Effector memory CD4-positive, alpha-beta T cell (primary cell): ENCODE measurements around the gene HERPUD1.
"Not testable (repeated sequence)": the region's sequence is repeated elsewhere in the genome, so short reads cannot be mapped to it uniquely, and the experiment has no call there.

Experiments used
- DNase-seq, 3 donors: peaks; one replicate each; pipeline ENCODE4 v3.0.0-alpha.2; 2020
- H3K27ac ChIP-seq: 2 replicates; pipeline ENCODE4 v1.7.0; 2013; ENCODE audit warnings: mild to moderate bottlenecking, low read length, moderate library complexity; ENCODE audit not compliant: insufficient read depth, poor library complexity, severe bottlenecking
- H3K27me3 ChIP-seq: replicated peaks from 2 replicates; pipeline ENCODE4 v1.7.0; 2013; ENCODE audit warnings: mild to moderate bottlenecking, low read length; ENCODE audit not compliant: insufficient read depth, control insufficient read depth, poor library complexity, severe bottlenecking
- H3K36me3 ChIP-seq: 2 replicates; pipeline ENCODE4 v1.7.0; 2013; ENCODE audit warnings: mild to moderate bottlenecking, low read length, moderate library complexity; ENCODE audit not compliant: control insufficient read depth, insufficient read depth
- H3K4me1 ChIP-seq: 2 replicates; pipeline ENCODE4 v1.7.0; 2013; ENCODE audit warnings: low read length, mild to moderate bottlenecking; ENCODE audit not compliant: control insufficient read depth, insufficient read depth, poor library complexity, severe bottlenecking
- H3K4me3 ChIP-seq: 2 replicates; pipeline ENCODE4 v1.7.0; 2013; ENCODE audit warnings: low read length, low read depth, mild to moderate bottlenecking; ENCODE audit not compliant: insufficient read depth, poor library complexity, severe bottlenecking
- H3K9me3 ChIP-seq: 2 replicates; pipeline ENCODE4 v1.7.0; 2013; ENCODE audit warnings: mild to moderate bottlenecking, low read length, moderate library complexity; ENCODE audit not compliant: control insufficient read depth

The HERPUD1 gene

DNA sequence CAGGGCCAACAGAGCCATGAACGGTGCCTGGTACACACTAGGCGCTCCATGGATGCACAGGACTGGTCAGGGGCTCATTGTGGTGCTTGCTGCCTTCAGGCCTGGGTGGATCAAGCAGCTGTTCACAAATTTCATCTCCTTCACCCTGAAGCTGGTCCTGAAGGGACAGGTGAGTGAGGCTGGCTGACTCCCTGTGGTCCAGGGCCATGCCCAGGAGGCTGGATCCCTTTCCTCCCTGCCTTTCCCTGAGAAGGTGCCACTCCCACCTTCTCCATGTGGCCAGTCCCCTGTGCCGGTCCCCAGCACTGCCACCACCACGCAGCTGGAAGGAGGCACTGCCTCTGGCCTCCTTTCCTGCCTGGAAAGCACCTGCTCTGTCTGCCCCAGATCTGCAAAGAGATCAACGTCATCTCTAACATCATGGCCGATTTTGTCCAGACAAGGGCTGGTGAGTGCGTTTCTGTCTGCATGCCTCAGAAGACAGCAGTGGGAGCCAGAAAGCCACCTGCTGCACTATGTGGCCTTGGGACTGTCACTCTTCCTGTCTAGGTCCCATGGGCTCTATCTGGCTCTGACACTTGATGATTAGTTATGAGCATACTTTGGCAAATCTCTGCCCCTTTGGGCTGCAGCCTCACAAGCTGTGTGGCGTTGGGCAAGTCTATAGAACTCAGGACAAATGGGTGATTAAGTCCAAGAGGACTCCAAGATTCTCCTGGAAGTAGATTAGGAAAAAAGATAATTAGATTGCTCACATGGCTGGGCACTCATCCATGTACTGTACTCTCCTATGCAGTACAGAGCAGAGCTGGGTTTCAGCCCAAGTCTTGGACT lies 39.2 kb downstream of the HERPUD1 start:
- no peaks in the 10 kb centered on the region for H3K4me1 ChIP-seq
- H3K9me3 ChIP-seq, result no peaks in the 10 kb centered on the region
- no peak overlapping the region for H3K27ac ChIP-seq
- H3K4me3 ChIP-seq, result no peak overlapping the region
- no peaks in the 10 kb centered on the region for H3K27me3 ChIP-seq
- DNase-seq, result peak in 2 of 3 donors; percentile 27 to 29
- H3K36me3 ChIP-seq, result no peaks in the 10 kb centered on the region

DNA sequence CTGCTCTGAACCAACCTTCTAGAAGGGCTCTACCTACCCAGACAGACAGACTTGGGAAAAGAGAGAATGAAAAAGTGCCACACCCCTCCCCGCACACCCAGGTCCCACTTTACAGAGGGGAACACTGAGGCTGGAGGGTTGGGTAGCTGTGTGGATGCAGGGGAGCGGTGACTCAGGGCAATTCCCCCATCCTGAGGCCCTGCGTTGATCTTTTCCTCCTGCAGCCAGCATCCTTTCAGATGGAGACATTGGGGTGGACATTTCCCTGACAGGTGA lies 39.8 kb downstream of the HERPUD1 start:
- H3K4me1 ChIP-seq, result no peaks in the 10 kb centered on the region
- H3K9me3 ChIP-seq, result no peaks in the 10 kb centered on the region
- H3K36me3 ChIP-seq, result no peaks in the 10 kb centered on the region
- H3K27me3 ChIP-seq, result no peaks in the 10 kb centered on the region
- no peak overlapping the region for H3K4me3 ChIP-seq
- no peak for DNase-seq
- no peak overlapping the region for H3K27ac ChIP-seq

DNA sequence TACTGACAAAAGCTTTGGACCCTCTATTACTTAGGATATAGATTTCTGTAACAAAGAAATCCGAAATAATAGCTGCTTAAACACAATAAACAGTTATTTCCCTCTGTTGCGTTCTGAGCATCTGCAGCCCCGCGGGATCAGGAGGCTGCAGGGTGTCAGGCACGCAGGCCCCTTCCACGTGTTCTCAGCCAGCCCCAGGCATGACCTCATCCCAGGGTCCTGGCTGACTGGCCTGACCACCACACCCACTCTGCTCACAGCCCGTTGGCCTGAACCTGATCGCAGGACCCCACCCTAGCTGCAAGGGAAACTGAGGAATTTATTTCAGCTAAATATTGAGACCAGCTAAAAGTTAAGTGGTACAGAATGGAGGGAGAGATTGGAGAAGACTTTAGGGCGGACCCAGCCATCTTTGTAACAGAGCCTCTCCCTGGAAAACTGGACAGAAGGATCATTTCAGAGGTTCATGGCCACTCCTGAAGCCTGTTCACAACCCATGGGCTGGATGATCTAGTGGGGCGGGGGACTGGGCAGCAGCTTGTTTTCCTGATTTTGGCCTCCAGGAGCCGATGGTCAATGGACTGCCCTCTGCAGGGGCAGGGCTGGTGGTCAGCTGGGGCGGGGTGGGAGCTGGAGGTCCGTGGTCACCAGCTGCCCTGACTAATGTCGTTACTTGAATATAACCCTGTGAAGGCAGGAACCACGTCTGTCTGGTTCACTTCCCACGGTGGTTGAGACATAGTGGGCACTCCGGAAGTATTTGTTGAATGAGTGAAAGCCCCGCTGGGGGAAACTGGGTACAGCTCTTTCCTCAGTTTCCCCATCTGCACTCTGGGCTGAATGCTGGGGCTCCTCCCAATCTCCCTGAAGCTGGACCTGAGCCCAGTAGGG lies 40.7 kb downstream of the HERPUD1 start:
- DNase-seq, result no peak
- H3K27me3 ChIP-seq, result no peaks in the 10 kb centered on the region
- H3K9me3 ChIP-seq, result no peaks in the 10 kb centered on the region
- no peak overlapping the region for H3K4me3 ChIP-seq
- H3K4me1 ChIP-seq, result no peaks in the 10 kb centered on the region
- H3K27ac ChIP-seq, result no peak overlapping the region
- no peaks in the 10 kb centered on the region for H3K36me3 ChIP-seq

- no peak for DNase-seq
- Histone ChIP-seq H3K36me3 (no peaks in the 10 kb centered on the region), H3K27me3 (no peaks in the 10 kb centered on the region), H3K4me3 (no peak overlapping the region), H3K4me1 (no peaks in the 10 kb centered on the region), H3K9me3 (no peaks in the 10 kb centered on the region), H3K27ac (no peak overlapping the region)
These were observed 41.4 kb downstream of the HERPUD1 start for GRCh38 chr16:56973294-56973689.

GRCh38 chr16:56973899-56974298 lies 42.0 kb downstream of the HERPUD1 start:
- H3K27me3 ChIP-seq, H3K9me3 ChIP-seq, H3K4me3 ChIP-seq, H3K36me3 ChIP-seq, H3K27ac ChIP-seq, H3K4me1 ChIP-seq, DNase-seq: not testable (repeated sequence)

DNA sequence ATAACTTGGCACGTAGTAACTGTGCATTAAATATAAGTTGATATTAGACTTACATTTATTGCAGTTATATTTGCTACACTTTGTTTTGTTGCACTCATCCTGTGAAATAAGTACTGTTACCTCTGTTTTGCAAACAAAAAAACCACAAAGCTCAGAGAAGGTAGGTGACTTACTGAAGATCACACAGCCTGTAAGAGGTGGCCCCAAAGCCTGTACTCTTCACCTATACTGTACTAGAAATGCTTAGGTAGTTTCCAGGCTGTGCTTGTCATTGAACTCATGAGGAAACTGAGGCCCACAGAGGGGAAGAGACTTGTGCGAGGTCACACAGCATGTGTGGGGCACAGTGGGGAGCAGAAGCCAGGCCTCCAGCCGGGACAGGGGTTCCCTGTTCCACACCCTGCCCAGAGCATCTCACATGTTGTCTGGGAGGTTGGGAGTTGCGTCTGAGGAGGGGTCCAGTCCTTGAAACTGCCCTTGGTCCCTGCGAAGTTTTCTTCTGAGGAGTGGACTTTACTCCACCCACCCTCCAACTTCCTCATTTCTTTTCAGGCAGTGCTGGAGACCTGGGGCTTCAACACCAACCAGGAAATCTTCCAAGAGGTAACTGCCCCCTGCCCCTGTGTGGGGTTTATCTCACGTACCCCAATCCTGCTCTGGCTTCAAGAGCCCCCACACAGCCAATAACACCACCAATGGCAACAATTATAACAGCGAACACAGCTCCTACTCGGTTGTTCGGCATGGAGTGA lies 42.8 kb downstream of the HERPUD1 start:
- DNase-seq, result no peak
- Histone ChIP-seq H3K4me1 (no peaks in the 10 kb centered on the region), H3K36me3 (no peaks in the 10 kb centered on the region), H3K9me3 (no peaks in the 10 kb centered on the region), H3K27ac (no peak overlapping the region), H3K4me3 (no peak overlapping the region), H3K27me3 (no peaks in the 10 kb centered on the region)

GRCh38 chr16:56975714-56976113 lies 43.8 kb downstream of the HERPUD1 start:
- Histone ChIP-seq H3K4me3 (no peak overlapping the region), H3K9me3 (no peaks in the 10 kb centered on the region), H3K4me1 (no peaks in the 10 kb centered on the region), H3K27ac (no peak overlapping the region), H3K27me3 (no peaks in the 10 kb centered on the region), H3K36me3 (no peaks in the 10 kb centered on the region)
- DNase-seq, result no peak

DNA sequence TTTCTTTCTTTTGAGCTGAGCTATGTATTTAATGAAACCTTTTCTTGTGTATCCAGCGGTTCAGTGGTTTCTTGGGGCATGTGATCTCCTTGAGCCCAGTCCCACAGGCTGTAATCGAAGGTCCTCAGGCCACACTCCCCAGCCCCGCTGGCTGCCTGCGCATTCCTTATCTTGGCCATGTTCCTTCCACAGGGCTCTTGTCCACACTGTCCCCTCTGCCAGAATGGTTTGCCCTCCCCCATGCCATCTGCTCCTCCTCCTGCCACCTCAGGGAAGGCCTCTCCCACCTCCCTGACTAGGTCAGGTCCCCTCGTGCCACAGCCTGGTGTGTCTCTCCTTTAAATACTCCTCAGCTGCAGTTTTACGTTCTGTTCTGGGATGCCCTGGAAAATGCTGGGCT lies 45.3 kb downstream of the HERPUD1 start:
- no peaks in the 10 kb centered on the region for H3K27me3 ChIP-seq
- H3K9me3 ChIP-seq, result no peaks in the 10 kb centered on the region
- no peak overlapping the region for H3K4me3 ChIP-seq
- H3K36me3 ChIP-seq, result peaks cover 3% of the 10 kb centered on the region
- DNase-seq, result no peak
- no peak overlapping the region for H3K27ac ChIP-seq
- no peaks in the 10 kb centered on the region for H3K4me1 ChIP-seq

DNA sequence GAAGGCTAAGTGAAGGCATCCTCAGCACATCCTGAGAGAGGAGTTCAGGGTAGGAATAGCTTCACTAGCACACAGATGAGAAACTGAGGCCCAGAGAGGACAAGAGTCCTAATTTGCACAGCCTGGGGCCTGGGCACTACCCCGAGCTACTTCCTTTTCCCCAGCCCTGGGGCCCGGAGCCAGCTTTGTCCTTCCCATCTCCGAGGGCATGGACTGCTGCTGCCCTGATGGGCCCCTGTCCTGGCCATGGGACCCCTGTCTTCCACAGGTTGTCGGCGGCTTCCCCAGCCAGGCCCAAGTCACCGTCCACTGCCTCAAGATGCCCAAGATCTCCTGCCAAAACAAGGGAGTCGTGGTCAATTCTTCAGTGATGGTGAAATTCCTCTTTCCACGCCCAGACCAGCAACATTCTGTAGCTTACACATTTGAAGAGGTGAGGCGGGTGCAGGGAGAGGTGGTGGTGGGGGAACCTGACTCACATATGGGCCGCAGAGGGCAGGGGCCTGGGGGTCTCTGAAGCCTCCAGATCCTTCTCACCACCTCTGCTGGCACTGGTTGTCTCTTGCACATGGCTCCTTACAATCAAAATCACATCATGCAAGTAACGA lies 46.0 kb downstream of the HERPUD1 start:
- Histone ChIP-seq H3K36me3 (peaks cover 8% of the 10 kb centered on the region), H3K27me3 (no peaks in the 10 kb centered on the region), H3K4me1 (peaks cover 2% of the 10 kb centered on the region), H3K4me3 (no peak overlapping the region), H3K27ac (no peak overlapping the region), H3K9me3 (no peaks in the 10 kb centered on the region)
- DNase-seq, result no peak
